A673 (cell line): ENCODE data around the gene ASAP2.

Experiments
- EZH2 ChIP-seq: fragments of 200-600 bp; sonication (generic); IDR thresholded peaks from 2 replicates; pipeline ENCODE4 v1.6.1; 2017; ENCODE audit warnings: borderline replicate concordance, low read depth, mild to moderate bottlenecking, mixed read lengths, antibody characterized with exemption, low read length; ENCODE audit not compliant: poor library complexity, severe bottlenecking
- TF ChIP-seq, protein P1 (sequence below): fragments of 300-800, 200-600 bp; sonication (generic); conservative IDR thresholded peaks from 2 replicates; pipeline ENCODE4 v1.5.1; 2017; ENCODE audit warnings: low read depth, mild to moderate bottlenecking, antibody characterized with exemption, low read length, moderate library complexity, mixed read lengths

DNA sequence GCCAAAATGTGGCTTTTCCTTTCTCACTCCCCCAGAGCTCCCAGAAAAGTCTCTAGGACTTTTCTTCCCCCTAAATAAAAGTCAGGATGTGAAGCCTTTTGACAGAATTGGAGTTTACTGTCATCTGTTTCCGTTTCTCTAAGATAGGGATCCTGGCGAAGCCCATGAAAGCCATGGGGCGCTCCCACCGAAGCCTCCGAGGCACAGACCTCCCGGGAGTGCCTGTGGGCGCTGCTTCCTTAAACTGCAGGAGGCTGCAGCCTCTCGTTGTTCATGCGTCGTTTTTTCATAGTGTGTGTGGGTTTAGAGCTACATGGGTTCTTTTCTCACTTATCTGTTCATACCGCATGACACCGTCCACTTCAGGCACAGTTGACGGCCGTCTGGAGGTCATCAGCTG is 56.8 kb downstream of the ASAP2 start:
- TF ChIP-seq, protein P1, sequence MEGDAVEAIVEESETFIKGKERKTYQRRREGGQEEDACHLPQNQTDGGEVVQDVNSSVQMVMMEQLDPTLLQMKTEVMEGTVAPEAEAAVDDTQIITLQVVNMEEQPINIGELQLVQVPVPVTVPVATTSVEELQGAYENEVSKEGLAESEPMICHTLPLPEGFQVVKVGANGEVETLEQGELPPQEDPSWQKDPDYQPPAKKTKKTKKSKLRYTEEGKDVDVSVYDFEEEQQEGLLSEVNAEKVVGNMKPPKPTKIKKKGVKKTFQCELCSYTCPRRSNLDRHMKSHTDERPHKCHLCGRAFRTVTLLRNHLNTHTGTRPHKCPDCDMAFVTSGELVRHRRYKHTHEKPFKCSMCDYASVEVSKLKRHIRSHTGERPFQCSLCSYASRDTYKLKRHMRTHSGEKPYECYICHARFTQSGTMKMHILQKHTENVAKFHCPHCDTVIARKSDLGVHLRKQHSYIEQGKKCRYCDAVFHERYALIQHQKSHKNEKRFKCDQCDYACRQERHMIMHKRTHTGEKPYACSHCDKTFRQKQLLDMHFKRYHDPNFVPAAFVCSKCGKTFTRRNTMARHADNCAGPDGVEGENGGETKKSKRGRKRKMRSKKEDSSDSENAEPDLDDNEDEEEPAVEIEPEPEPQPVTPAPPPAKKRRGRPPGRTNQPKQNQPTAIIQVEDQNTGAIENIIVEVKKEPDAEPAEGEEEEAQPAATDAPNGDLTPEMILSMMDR, result no peak
- no peak for TF ChIP-seq EZH2
